PC-3 (cell line): ENCODE measurements around the gene JAKMIP1. TPM values are rescaled to one million over a fixed set of nuclear protein-coding genes. Genes with fewer than 3 reads are reported as not detected.

ENCODE experiments used
- ATAC-seq: fragments of 200-7000 bp; cut with Tn5 transposase; 2 replicates; pipeline ENCODE4 v1.9.1; 2020; ENCODE audit warnings: mild to moderate bottlenecking, moderate library complexity
- BruUV-seq: library from RNA; stranded (reverse); fragments of 400-500 nt; replicated peaks from 2 replicates; lab custom pipeline; 2021; lab: Mats Ljungman, UMichigan
- CTCF ChIA-PET: fragments of 300-600 bp; sonication (Branson Sonifier 250); formaldehyde crosslinking; loops from one replicate; lab custom pipeline; 2022; ENCODE audit warnings: antibody characterized with exemption; lab: Charles Lee
- POLR2A ChIA-PET: fragments of 300-600 bp; sonication (Branson Sonifier 250); formaldehyde crosslinking; loops from one replicate; lab custom pipeline; 2022; ENCODE audit warnings: antibody characterized with exemption; ENCODE audit not compliant: unreplicated experiment; lab: Charles Lee
- DNase-seq: peaks from one replicate; pipeline ENCODE4 v3.0.0-alpha.2; 2015
- H2AFZ ChIP-seq: fragments of 300-600 bp; sonication (generic); 2 replicates; pipeline ENCODE4 v1.6.0; 2016; ENCODE audit warnings: antibody characterized with exemption, low read length
- H3F3A ChIP-seq: fragments of 300-600 bp; sonication (generic); one replicate; pipeline ENCODE4 v1.6.0; 2017; ENCODE audit warnings: antibody characterized with exemption, low read length, control low read depth, mild to moderate bottlenecking; ENCODE audit not compliant: unreplicated experiment
- H3K27ac ChIP-seq: fragments of 300-600 bp; sonication (generic); 2 replicates; pipeline ENCODE4 v1.5.1; 2016; ENCODE audit warnings: mild to moderate bottlenecking, low read length
- H3K27me3 ChIP-seq: fragments of 300-600 bp; sonication (generic); 2 replicates; pipeline ENCODE4 v1.6.1; 2016; ENCODE audit warnings: low read length, mixed read lengths
- H3K36me3 ChIP-seq: fragments of 300-600 bp; sonication (generic); 2 replicates; pipeline ENCODE4 v1.6.1; 2016; ENCODE audit warnings: low read depth, mixed run types, low read length, mixed read lengths
- H3K4me1 ChIP-seq: fragments of 300-600 bp; sonication (generic); 2 replicates; pipeline ENCODE4 v1.5.1; 2016; ENCODE audit warnings: low read length; ENCODE audit not compliant: insufficient read depth
- H3K4me2 ChIP-seq: fragments of 300-600 bp; sonication (generic); 2 replicates; pipeline ENCODE4 v1.6.0; 2016; ENCODE audit warnings: low read length
- H3K4me3 ChIP-seq: fragments of 300-600 bp; sonication (generic); 2 replicates; pipeline ENCODE4 v1.5.1; 2016; ENCODE audit warnings: mild to moderate bottlenecking, low read length, mixed read lengths
- H3K79me2 ChIP-seq: fragments of 300-600 bp; sonication (generic); 2 replicates; pipeline ENCODE4 v1.6.1; 2017; ENCODE audit warnings: low read length, mixed read lengths
- H3K9ac ChIP-seq: fragments of 300-600 bp; sonication (generic); 2 replicates; pipeline ENCODE4 v1.6.0; 2016; ENCODE audit warnings: mild to moderate bottlenecking, low read length
- H3K9me2 ChIP-seq: fragments of 300-600 bp; sonication (generic); replicated peaks from 2 replicates; pipeline ENCODE4 v1.6.1; 2016; ENCODE audit warnings: mixed run types, low read length, mixed read lengths
- H3K9me3 ChIP-seq: fragments of 300-600 bp; sonication (generic); 2 replicates; pipeline ENCODE4 v1.6.1; 2016; ENCODE audit warnings: low read length, mixed read lengths
- H4K20me1 ChIP-seq: fragments of 300-600 bp; sonication (generic); 2 replicates; pipeline ENCODE4 v1.6.1; 2016; ENCODE audit warnings: low read length, mixed read lengths
- EZH2 ChIP-seq: fragments of 300-600 bp; sonication (generic); IDR thresholded peaks from one replicate; pipeline ENCODE4 v1.6.1; 2017; ENCODE audit warnings: antibody characterized with exemption, mild to moderate bottlenecking, low read length; ENCODE audit not compliant: unreplicated experiment
- EZH2phosphoT487 ChIP-seq: fragments of 300-600 bp; sonication (generic); IDR thresholded peaks from 2 replicates; pipeline ENCODE4 v1.6.1; 2018; ENCODE audit warnings: mild to moderate bottlenecking, antibody characterized with exemption, low read length, borderline replicate concordance
- intact Hi-C: fragments of 100-400 bp; cut with micrococcal nuclease; formaldehyde crosslinking; loops from 2 replicates; pipeline ENCODE4 v1.9.0; 2023
- total RNA-seq: library from RNA; depleted of rRNA; stranded (reverse); fragments of >200 nt; gene quantifications from 2 replicates; pipeline ENCODE4 v1.2.3, GENCODE V29; 2014
- TF ChIP-seq, protein P1 (sequence below): fragments of 300-600 bp; sonication (generic); conservative IDR thresholded peaks from 2 replicates; pipeline ENCODE4 v1.5.1; 2017; ENCODE audit warnings: antibody characterized with exemption, low read depth, mild to moderate bottlenecking, low read length

JAKMIP1 gene
- total RNA-seq, 1 experiment from 2014 or later: 0.04 TPM

DNA sequence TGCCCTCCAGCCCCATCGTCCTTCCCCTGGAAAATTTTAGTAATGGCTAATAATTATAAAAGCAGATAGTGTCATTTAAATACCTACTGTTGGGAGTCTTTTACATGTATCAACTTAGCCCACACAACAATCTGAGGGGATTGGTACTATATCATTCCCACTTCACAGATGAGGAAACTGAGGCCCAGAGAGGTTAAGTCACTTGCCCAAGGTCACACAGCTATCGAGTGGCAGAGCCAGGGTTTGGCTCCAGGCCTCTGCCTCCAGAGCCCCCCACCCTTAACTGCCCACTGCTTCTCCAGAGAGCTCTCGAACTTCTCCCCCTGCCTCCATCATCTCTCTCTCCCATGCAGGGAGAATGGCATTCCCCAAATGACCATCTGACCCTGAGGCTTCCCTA, 189.6 kb downstream of the JAKMIP1 start:
- Histone ChIP-seq H3K4me2 (no peak overlapping the region), H3K4me1 (no peaks in the 10 kb centered on the region), H3K9ac (no peak overlapping the region), H3K27ac (no peak overlapping the region), H4K20me1 (no peaks in the 10 kb centered on the region), H3K4me3 (no peak overlapping the region), H2AFZ (no peak overlapping the region), H3F3A (no peaks in the 10 kb centered on the region), H3K9me2 (no peaks in the 10 kb centered on the region), H3K27me3 (peaks cover 37% of the 10 kb centered on the region), H3K79me2 (no peaks in the 10 kb centered on the region), H3K9me3 (no peaks in the 10 kb centered on the region), H3K36me3 (no peaks in the 10 kb centered on the region)
- no peak for DNase-seq
- ChIA-PET POLR2A (no interaction called here), CTCF (no interaction called here)
- no TSS peak for BruUV-seq
- intact Hi-C loops: no loop called here
- TF ChIP-seq, protein P1, sequence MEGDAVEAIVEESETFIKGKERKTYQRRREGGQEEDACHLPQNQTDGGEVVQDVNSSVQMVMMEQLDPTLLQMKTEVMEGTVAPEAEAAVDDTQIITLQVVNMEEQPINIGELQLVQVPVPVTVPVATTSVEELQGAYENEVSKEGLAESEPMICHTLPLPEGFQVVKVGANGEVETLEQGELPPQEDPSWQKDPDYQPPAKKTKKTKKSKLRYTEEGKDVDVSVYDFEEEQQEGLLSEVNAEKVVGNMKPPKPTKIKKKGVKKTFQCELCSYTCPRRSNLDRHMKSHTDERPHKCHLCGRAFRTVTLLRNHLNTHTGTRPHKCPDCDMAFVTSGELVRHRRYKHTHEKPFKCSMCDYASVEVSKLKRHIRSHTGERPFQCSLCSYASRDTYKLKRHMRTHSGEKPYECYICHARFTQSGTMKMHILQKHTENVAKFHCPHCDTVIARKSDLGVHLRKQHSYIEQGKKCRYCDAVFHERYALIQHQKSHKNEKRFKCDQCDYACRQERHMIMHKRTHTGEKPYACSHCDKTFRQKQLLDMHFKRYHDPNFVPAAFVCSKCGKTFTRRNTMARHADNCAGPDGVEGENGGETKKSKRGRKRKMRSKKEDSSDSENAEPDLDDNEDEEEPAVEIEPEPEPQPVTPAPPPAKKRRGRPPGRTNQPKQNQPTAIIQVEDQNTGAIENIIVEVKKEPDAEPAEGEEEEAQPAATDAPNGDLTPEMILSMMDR: no peak
- TF ChIP-seq EZH2 (no peak), EZH2phosphoT487 (no peak)
- ATAC-seq: no peak

DNA sequence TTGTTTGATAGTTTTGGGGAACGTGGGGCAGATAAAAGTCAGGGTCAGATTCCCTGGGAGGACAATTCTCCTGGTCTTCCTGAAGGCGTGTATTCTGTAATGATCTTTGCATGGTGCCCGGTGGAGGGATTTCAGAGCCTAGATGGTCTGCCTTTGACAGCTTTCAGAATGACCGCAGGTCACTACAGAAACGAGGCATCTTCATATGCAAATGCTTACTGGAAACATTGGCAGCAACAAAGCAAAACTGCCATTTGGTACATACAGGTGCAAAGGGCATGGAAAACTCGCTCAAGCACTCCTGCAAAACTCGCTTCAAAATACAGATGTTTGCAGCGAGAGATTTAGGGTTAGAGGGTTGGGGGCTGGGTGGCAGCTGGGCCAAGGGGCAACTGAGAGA, 190.9 kb downstream of the JAKMIP1 start:
- Histone ChIP-seq H3K9me3 (no peaks in the 10 kb centered on the region), H3K9me2 (no peaks in the 10 kb centered on the region), H2AFZ (no peak overlapping the region), H3K9ac (no peak overlapping the region), H3K4me2 (no peak overlapping the region), H3K27me3 (peaks cover 39% of the 10 kb centered on the region), H4K20me1 (no peaks in the 10 kb centered on the region), H3K4me3 (no peak overlapping the region), H3K4me1 (no peaks in the 10 kb centered on the region), H3K27ac (no peak overlapping the region), H3K36me3 (no peaks in the 10 kb centered on the region), H3K79me2 (no peaks in the 10 kb centered on the region), H3F3A (no peaks in the 10 kb centered on the region)
- BruUV-seq: no TSS peak
- no peak for TF ChIP-seq EZH2
- TF ChIP-seq, protein P1: no peak
- no peak for TF ChIP-seq EZH2phosphoT487
- no peak for ATAC-seq
- ChIA-PET POLR2A (no interaction called here), CTCF (no interaction called here)
- intact Hi-C loops: no loop called here
- DNase-seq: no peak

DNA sequence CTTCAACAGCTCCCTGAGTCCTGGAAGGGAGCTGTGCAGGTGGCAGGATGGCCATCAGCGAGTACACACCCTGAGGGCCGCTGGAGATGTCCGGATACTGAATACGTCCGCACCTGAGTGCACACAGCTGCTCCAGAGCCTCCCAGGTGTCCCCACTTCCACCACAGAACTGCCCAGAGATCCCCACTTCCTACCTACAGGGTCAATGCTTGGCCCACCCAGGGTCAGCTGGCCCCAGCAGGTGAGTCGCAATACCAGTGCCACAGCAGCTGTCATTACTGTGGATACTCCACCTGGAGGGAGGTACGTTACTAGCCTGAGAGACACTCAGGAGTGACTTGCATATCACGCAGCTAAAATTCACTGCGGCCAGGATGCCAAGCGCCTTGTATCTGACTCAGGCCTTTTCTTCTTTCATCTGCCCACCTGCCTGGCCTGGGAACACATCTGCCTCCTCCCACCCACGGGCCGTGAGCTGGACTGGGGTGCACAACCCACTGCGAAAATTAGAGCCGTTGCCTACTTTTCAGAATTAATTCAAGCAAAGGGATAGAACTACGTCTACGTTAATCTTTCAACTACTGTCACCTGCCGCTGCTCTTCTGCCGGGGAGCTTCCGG, 191.5 kb downstream of the JAKMIP1 start:
- Histone ChIP-seq H3K9me2 (no peaks in the 10 kb centered on the region), H3K4me2 (no peak overlapping the region), H3K27ac (no peak overlapping the region), H3F3A (no peaks in the 10 kb centered on the region), H3K27me3 (peaks cover 39% of the 10 kb centered on the region), H3K4me3 (no peak overlapping the region), H3K9me3 (no peaks in the 10 kb centered on the region), H3K4me1 (no peaks in the 10 kb centered on the region), H3K9ac (no peak overlapping the region), H2AFZ (no peak overlapping the region), H4K20me1 (no peaks in the 10 kb centered on the region), H3K36me3 (no peaks in the 10 kb centered on the region), H3K79me2 (no peaks in the 10 kb centered on the region)
- CTCF ChIA-PET: no interaction called here
- POLR2A ChIA-PET: no interaction called here
- intact Hi-C loops: no loop called here
- TF ChIP-seq EZH2 (no peak), EZH2phosphoT487 (no peak)
- TF ChIP-seq, protein P1: no peak
- no peak for DNase-seq
- no peak for ATAC-seq
- no TSS peak for BruUV-seq
